Nucleus accumbens (tissue), 56 donors: ENCODE results near the gene TMEM126B.
A peak's percentile ranks its signal among the peaks of the same experiment; 100 is the strongest.

Experiments
- DNase-seq, 56 donors: peaks; one replicate each; lab custom pipeline; 2025; lab: John Stamatoyannopoulos, UW

TMEM126B gene

DNA sequence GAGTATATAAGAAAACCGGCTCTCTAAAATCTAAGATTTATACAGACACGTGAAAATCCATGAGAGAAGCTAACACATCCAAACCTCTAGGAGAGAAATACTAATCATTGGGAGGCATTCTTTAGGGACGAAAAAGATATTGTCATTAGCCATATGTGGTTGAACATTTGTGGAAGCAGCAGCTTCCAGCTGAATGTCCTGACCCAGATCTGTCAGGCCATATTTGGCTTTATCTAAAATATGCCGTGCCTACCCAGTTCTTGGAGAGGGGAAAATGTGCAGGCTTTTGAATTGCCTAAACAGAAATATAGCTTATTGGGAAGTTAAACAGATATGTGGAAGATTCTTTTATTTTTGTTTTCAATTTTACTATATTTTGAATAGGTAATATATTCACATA, 51.2 kb downstream of the TMEM126B start:
- no peak for DNase-seq

DNA sequence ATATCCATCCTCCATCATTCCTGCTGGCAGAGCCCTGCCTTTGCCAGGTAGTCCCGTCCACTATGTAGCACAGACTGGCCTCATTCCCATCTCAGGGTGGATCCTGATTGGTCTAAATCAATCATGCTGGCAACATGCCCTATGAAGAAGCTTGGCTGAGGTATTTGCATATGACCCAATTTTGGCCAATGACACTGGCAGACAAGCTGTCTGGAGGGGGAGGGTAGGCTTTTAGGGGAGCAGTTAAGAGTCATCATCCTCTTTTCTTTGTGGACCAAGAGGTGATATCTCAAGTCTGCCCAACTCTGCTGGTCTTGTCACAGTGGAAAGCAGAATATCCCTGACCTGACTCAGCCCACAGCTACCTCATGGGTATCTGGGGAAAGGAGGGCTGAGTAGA, 52.5 kb downstream of the TMEM126B start:
- peak in 1 of 56 donors; percentile 19 for DNase-seq

- peak in 52 of 56 donors; percentile 3 to 86 (median 43) for DNase-seq
Measured at GRCh38 chr11:85682330-85683305, 54.2 kb downstream of the TMEM126B start.

DNA sequence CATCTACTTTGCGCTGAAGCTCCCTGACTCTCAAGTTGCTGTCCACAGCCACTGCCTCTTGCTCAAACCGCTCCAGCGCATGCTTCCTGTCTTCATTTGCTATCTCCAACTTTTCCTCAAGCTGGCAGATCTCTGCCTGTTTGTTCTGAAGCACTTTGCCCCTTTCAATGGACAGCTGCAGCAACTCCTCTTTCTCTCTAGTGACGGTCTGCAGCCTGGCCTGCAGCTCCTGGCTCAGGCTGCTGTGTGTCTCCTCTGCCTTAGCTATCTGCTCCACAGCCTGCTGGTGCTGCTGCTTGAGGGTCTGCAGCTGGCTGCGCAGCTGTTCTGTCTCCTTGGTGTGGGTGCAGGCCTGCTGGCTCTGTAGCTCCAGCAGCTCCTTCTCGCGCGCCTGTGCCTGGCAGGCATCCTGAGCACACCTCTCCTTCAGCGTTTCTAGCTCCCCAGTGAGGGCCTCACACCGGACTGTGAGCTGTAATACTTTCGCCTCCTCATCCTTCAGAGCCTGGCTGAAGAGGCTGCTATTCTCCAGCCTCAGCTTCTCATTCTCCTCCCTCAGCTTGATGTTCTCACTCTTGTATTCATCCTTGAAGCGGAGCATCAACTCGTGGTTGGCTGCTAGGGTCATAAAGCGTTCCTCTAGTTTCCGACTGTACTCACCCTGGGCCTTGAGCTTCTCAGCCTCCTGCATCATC, 56.9 kb downstream of the TMEM126B start:
- DNase-seq, result peak in 8 of 56 donors; percentile 1 to 48 (median 29)

- DNase-seq, result peak in 51 of 56 donors; percentile 9 to 83 (median 55)
Measured at GRCh38 chr11:85685820-85686459, 57.5 kb downstream of the TMEM126B start, which contains the start of gene CCDC89. Gene CCDC89, minus strand, starts transcription at chr11:85686195. Its CDS starts 65 bp downstream, at chr11:85686130.
